ENCODE measurements around the gene CDH26.

Gene CDH26

GRCh38 chr20:59985864-59986263 lies 27.6 kb downstream of the CDH26 start:
- DNase-seq, result no peak

- DNase-seq, result no peak
Measured at GRCh38 chr20:59987135-59987534, 28.9 kb downstream of the CDH26 start.

DNA sequence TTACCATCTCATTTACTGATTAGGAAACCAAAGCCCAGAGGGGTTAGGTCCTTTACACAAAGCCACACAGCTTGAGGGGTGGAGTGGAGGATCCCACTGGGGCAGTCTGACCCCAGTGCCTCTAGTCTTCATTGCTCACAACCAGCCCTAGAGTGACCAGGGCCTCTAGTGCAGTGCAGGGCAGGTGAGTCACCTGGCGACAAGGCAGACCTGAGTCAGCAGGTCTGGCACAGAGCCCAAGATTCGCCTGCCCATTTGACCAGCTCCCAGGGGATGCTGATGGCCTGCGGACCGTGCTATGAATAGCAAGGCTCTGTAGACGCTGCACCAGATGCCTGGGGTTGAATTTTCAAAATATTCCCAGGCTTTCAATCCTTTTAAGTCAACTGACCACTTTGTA lies 29.9 kb downstream of the CDH26 start:
- DNase-seq, result no peak

DNA sequence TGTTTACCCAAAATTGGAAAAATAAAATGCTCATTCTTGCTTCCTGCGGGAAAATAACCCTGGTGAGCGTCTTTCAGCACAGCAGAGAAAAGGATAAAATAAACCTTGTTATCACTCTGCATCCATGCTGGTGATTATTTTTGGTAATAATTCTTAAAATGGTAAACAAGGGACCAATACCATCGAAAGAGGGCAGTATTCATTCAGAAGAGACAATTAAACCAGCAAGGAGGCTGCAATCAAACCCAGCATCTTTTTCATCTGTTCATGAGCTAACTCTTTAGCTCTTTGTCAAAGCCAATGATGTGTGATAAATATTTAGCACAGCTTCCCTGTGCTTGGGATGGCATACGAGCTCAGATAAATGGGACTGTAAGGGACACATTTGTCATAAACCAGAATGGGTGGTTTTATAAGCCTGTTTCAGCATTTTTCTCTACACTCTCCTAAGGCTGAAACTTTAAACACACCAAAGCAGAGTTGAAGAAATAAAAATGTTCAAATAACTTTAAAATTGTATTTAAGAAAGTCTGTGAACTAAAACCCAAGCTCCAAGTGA lies 34.4 kb downstream of the CDH26 start:
- no peak for DNase-seq

GRCh38 chr20:59993736-59994430 lies 35.7 kb downstream of the CDH26 start:
- DNase-seq, result no peak

GRCh38 chr20:59994697-59995122 lies 36.5 kb downstream of the CDH26 start:
- peak; percentile 12 for DNase-seq

GRCh38 chr20:59996108-59996507 lies 37.9 kb downstream of the CDH26 start:
- no peak for DNase-seq

- DNase-seq, result no peak
Measured at GRCh38 chr20:59997896-59998295, 39.7 kb downstream of the CDH26 start.

- no peak for DNase-seq
Measured at GRCh38 chr20:59999502-59999901, 41.3 kb downstream of the CDH26 start.

- DNase-seq, result no peak
Measured at GRCh38 chr20:60000271-60001042, 42.2 kb downstream of the CDH26 start.

DNA sequence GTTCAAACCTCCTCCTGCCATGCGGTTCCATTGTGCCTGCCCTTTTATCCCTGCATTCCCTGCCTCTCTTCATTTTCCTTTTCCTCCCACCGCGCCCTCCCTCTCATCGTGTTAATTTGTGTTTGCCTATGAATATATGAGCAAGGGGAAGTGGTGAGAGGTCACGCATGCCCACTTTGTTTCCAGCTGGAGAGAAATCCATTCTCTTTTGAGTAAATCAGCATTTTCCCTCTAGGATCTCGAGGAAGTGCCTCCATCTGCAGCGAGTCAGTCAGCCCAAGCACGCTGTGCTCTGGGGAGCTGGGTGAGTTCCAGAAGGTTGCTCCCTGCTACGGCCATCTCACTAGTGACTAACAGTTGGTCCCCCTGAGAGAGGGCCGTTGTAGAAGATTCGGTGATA lies 42.9 kb downstream of the CDH26 start:
- DNase-seq, result no peak

DNA sequence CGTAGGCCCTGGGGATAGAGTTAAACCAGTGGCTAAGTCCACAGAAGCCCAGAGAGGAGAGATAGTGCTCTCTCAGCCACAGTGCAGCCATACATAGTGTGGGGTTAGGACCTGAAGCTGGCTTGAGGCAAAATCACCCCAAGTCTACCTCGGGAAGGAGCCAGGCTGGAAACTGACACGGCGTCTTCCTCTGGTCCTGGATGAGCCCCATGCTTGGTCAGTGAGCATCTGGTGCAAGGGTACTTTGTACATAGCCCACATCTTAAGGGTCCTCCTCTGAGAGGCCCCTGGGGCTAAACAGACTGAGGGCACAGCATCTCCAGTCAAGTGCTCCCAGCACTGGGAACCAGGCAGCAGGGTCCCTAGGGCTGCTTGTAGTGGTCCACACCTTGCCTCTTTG lies 45.6 kb downstream of the CDH26 start:
- DNase-seq, result no peak

DNA sequence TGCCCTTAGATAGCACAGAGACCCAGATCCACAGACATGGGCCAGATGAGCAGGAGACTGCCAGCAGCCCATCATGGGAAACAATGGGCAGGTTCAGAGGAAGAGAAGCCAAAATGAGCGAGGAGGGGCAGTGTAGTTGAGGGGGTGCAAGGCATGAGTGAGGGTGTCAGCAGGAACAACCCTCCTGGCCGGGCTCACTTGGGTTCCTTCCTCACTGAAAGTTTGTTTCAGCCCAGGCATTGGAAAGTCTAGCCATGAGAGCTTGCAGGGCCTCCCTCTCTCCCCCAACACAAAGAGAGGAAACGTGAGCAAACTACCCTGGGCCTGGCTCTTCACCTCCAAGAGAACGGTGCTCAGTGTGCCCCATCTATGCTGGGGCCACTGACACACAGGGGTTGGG lies 48.0 kb downstream of the CDH26 start:
- no peak for DNase-seq

- DNase-seq, result no peak
Measured at GRCh38 chr20:60007464-60007863, 49.2 kb downstream of the CDH26 start.

DNA sequence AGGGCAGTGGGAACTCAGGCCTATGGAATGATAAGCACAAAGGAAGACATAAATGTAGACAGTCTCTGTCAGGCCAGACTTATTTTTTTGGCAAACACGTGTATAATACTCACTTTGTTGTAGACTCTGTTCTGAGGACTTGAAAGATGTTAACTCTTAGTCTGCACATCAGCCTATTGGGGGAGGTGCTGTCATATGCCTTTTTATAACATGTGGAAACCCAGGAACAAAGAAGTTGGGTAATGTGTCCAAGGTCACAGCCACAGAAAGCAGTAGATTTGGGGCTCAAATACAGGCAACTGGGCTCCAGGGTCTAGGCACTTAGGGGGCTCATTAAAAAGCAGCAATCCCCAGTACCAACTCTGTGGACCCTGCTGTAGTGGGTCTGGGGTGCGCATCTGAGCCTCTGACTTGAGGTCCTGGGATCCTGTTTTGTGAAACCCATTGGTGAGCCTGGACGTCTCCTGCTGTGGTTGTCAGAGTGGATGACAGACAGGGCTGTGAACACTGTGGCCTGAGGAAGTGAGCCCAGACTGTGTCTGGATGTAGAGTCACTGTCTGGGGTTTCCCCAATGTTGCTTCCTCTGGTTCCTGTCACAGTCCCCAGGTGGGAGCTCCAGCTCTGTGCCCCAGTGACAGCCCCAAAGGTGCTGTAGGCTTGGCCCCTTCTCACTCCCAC lies 50.0 kb downstream of the CDH26 start:
- no peak for DNase-seq

- no peak for DNase-seq
Measured at GRCh38 chr20:60009318-60009717, 51.1 kb downstream of the CDH26 start.

GRCh38 chr20:60009826-60010616 lies 51.8 kb downstream of the CDH26 start:
- DNase-seq, result no peak

- no peak for DNase-seq
Measured at GRCh38 chr20:60010689-60011458, 52.7 kb downstream of the CDH26 start.

GRCh38 chr20:60011512-60012507 lies 53.6 kb downstream of the CDH26 start:
- DNase-seq, result no peak

Measured in fibroblast of skin of abdomen (primary cell).